Measurements from ENCODE around the gene KRTAP5-1.

The KRTAP5-1 gene

GRCh38 chr11:1540074-1540473 lies 45.0 kb downstream of the KRTAP5-1 start:
- DNase-seq: no peak

GRCh38 chr11:1538153-1538552 lies 46.9 kb downstream of the KRTAP5-1 start:
- no peak for DNase-seq

GRCh38 chr11:1536065-1536843 lies 48.8 kb downstream of the KRTAP5-1 start:
- DNase-seq: no peak

GRCh38 chr11:1534682-1535081 lies 50.4 kb downstream of the KRTAP5-1 start:
- no peak for DNase-seq

Measured in CD4-positive, alpha-beta T cell treated with Interleukin-17A for 1 hour (primary cell).